Activated naive CD4-positive, alpha-beta T cell treated with anti-CD3 and anti-CD28 coated beads, Interleukin-2, amount 10 ng/mL, durations not matched to agents 7 days and 5 days (primary cell): Measurements from ENCODE around the gene SAMD14.
A peak's percentile ranks its signal among the peaks of the same experiment; 100 is the strongest.

Experiments used
- CTCF ChIA-PET: fragments of 350-600 bp; sonication (Branson Sonifier 250); formaldehyde crosslinking; loops from one replicate; lab custom pipeline; 2021; ENCODE audit warnings: antibody characterized with exemption; lab: Charles Lee
- DNase-seq: peaks from one replicate; pipeline ENCODE4 v3.0.0-alpha.2; 2020
- H3K27ac Mint-ChIP-seq: one replicate; pipeline ENCODE4 v1.8.0; 2021; ENCODE audit warnings: mild to moderate bottlenecking, moderate library complexity, mixed read lengths
- H3K27me3 Mint-ChIP-seq: one replicate; pipeline ENCODE4 v1.8.0; 2021; ENCODE audit warnings: mild to moderate bottlenecking, mixed read lengths
- H3K36me3 Mint-ChIP-seq: one replicate; pipeline ENCODE4 v1.8.0; 2021; ENCODE audit warnings: mixed read lengths
- H3K4me1 Mint-ChIP-seq: one replicate; pipeline ENCODE4 v1.8.0; 2021; ENCODE audit warnings: mixed read lengths
- H3K4me3 Mint-ChIP-seq: one replicate; pipeline ENCODE4 v1.8.0; 2021; ENCODE audit warnings: mild to moderate bottlenecking, moderate library complexity, mixed read lengths
- H3K9me3 Mint-ChIP-seq: one replicate; pipeline ENCODE4 v1.8.0; 2021; ENCODE audit warnings: mixed read lengths

The SAMD14 gene

GRCh38 chr17:50149091-50149416, 19.1 kb upstream of the SAMD14 start:
- DNase-seq = no peak
- no peaks in the 10 kb centered on the region for H3K9me3 Mint-ChIP-seq
- peaks cover 33% of the 10 kb centered on the region for H3K36me3 Mint-ChIP-seq
- CTCF ChIA-PET = interaction anchor here (1.9 to 5.9 kb wide), 2 partner anchors 9 to 12 kb away, joined by 16 to 55 read pairs; no protein-coding TSS in a partner anchor
- H3K27me3 Mint-ChIP-seq = peaks cover 8% of the 10 kb centered on the region
- peaks cover 59% of the 10 kb centered on the region for H3K4me1 Mint-ChIP-seq
- H3K4me3 Mint-ChIP-seq = peak overlapping the region; percentile 94
- H3K27ac Mint-ChIP-seq = peak overlapping the region; percentile 72

GRCh38 chr17:50148226-50149090, 18.5 kb upstream of the SAMD14 start:
- CTCF ChIA-PET = interaction anchor here (1.1 to 5.9 kb wide), 4 partner anchors 8 to 21 kb away, joined by 3 to 55 read pairs (median 6); no protein-coding TSS in a partner anchor
- peaks cover 60% of the 10 kb centered on the region for H3K4me1 Mint-ChIP-seq
- peak overlapping the region; percentile 85 for H3K27ac Mint-ChIP-seq
- peaks cover 38% of the 10 kb centered on the region for H3K36me3 Mint-ChIP-seq
- DNase-seq = peak; percentile 73
- H3K4me3 Mint-ChIP-seq = peak overlapping the region; percentile 94
- H3K9me3 Mint-ChIP-seq = no peaks in the 10 kb centered on the region
- peaks cover 8% of the 10 kb centered on the region for H3K27me3 Mint-ChIP-seq

DNA sequence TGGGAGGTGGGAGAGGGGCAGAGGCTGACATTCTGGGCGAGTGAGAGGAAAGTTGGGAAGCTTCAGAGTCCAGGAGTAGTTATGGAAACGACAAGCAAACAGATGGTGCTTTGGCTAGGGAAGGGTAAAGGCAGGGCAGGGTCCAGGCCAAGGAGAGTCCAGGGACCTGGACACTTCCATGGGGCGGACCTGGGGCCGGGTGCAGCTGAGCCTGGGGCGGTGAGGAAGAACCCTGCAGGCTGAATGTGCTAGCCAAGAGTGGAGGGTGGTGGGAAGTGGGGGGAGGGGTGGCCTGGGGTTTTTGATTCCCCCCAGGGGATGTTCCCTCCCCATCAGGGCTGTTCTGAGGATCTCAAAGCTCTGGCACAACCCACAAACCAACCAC, 17.9 kb upstream of the SAMD14 start:
- CTCF ChIA-PET = interaction anchor here (1.1 to 5.9 kb wide), 4 partner anchors 8 to 22 kb away, joined by 3 to 55 read pairs (median 6); no protein-coding TSS in a partner anchor
- Mint-ChIP-seq H3K4me3 (peak overlapping the region; percentile 94), H3K27me3 (peaks cover 8% of the 10 kb centered on the region), H3K36me3 (peaks cover 42% of the 10 kb centered on the region), H3K9me3 (no peaks in the 10 kb centered on the region), H3K27ac (peak overlapping the region; percentile 85), H3K4me1 (peaks cover 65% of the 10 kb centered on the region)
- DNase-seq = no peak

DNA sequence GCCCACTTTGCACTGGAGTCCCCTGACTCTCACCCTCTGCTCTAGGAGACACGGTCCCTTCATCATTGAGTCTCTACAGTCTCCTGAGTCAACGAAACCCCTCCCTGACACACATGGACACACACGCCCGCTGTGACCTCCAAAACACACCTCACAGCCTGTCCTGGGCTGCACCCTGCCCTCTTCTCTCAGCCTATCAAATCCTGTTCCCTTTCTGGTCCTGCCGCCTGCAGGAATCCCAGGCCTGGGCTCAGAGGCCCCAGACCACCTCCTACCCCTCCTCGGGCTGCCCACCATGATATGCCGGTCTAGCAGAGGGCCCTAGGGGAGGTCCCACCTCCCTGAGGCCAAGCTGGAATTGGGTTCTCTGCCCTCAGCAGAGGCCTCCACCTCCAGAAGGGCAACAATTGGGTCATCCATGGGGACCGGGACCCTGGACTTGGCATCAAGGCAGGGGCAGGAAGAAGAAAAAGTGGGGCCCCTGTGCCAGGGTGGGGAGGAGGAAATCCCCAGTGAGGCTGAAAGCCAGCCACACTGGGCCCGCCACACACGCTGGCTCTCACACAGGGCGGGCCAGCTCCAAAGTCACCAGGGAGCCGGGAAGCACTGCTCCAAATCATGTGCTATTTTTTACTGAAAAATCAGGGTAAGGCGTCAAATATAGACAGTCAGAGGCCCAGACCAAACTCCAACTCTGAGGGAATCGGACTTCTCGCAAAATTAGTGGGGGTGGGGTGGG, 17.1 kb upstream of the SAMD14 start:
- H3K4me3 Mint-ChIP-seq = peak overlapping the region; percentile 94
- CTCF ChIA-PET = interaction anchor here (1.7 kb wide), 1 partner anchor 8 kb away, joined by 6 read pairs; no protein-coding TSS in a partner anchor
- peak overlapping the region; percentile 85 for H3K27ac Mint-ChIP-seq
- no peaks in the 10 kb centered on the region for H3K9me3 Mint-ChIP-seq
- H3K36me3 Mint-ChIP-seq = peaks cover 50% of the 10 kb centered on the region
- peaks cover 7% of the 10 kb centered on the region for H3K27me3 Mint-ChIP-seq
- peaks cover 65% of the 10 kb centered on the region for H3K4me1 Mint-ChIP-seq
- DNase-seq = no peak

- Mint-ChIP-seq H3K27ac (peak overlapping the region; percentile 85), H3K36me3 (peaks cover 57% of the 10 kb centered on the region), H3K27me3 (no peaks in the 10 kb centered on the region), H3K4me1 (peaks cover 66% of the 10 kb centered on the region), H3K4me3 (peak overlapping the region; percentile 94), H3K9me3 (no peaks in the 10 kb centered on the region)
- no peak for DNase-seq
- CTCF ChIA-PET = interaction anchor here (0.8 to 1.8 kb wide), 4 partner anchors 8 to 32 kb away, joined by 3 to 8 read pairs (median 4); no protein-coding TSS in a partner anchor
These were observed 16.4 kb upstream of the SAMD14 start for GRCh38 chr17:50146230-50146926.

DNA sequence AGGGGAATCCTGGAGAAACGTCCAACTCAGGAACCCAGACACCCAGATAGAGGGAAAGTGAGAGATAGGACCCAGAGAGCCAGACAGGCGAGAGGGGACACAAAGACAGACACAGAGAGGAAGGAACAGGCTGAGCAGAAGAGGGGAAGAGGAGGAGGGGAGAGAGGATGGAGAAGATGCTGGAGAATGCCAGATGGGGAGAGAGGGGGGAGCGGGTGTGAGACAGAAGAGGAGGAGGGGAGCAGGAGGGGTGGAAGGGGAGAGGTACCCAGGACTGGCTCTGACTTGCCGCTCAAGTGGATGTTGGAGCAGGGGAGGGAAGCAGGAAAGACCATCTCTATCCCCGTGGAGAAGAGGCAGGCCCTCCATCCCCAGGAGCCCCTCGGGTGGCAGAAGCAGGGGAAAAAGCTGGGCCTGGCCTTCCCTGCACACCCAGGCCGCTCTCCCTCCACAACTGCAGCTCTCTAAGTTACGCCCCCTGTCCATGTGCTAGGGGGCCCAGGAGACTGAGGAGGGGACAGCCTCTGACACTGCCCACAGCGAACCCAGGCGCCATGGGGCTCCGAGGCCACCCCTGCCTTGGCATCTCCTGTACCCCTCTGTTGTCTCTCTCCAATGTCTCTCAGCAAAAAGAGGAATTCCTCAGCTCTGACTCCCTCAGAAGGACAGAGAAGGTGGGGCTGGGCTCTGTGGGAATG, 15.7 kb upstream of the SAMD14 start:
- H3K27me3 Mint-ChIP-seq = no peaks in the 10 kb centered on the region
- no peak for DNase-seq
- H3K36me3 Mint-ChIP-seq = peaks cover 64% of the 10 kb centered on the region
- CTCF ChIA-PET = interaction anchor here (0.8 to 1.8 kb wide), 5 partner anchors 9 to 32 kb away, joined by 3 to 8 read pairs (median 4); no protein-coding TSS in a partner anchor
- peaks cover 73% of the 10 kb centered on the region for H3K4me1 Mint-ChIP-seq
- H3K27ac Mint-ChIP-seq = peak overlapping the region; percentile 61
- H3K9me3 Mint-ChIP-seq = no peaks in the 10 kb centered on the region
- H3K4me3 Mint-ChIP-seq = peak overlapping the region; percentile 41

DNA sequence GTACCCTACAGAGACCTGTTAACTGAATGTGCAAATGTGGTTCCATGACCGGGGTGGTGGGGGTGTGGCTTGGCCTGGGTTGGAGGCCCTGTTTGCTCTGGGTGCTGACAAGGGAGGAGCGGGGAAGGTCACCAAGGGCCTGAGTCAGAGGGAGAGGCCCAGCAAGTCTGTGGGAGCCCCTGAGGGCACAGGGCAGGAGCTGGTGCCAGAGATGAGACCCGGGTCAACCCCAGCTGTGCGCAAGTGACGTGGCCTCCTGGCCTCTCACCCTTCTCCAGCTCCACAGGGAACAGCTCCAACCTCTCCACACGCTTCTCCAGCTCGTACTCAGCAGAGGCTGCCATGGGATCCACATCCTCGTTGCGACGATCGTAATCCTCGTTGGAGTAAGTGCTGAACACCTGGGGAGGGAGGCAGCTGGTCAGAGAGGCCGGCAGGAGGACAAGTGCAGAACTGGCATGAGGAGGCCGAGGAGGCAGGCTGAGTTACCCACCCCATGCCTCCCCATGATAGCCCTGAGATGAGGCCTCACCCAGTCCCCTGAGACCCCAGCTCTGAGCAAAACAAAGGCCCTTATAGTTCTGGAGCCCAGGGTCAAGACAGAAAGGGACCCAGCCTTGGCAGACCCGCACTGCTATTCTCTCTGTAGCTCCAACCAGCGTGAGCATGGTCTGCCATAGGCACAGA, 15.0 kb upstream of the SAMD14 start:
- DNase-seq = no peak
- H3K27me3 Mint-ChIP-seq = no peaks in the 10 kb centered on the region
- CTCF ChIA-PET = interaction anchor here (1.1 to 1.8 kb wide), 3 partner anchors 9 to 33 kb away, joined by 4 to 8 read pairs (median 5); no protein-coding TSS in a partner anchor
- H3K4me3 Mint-ChIP-seq = peak overlapping the region; percentile 41
- H3K9me3 Mint-ChIP-seq = no peaks in the 10 kb centered on the region
- peaks cover 80% of the 10 kb centered on the region for H3K4me1 Mint-ChIP-seq
- peaks cover 71% of the 10 kb centered on the region for H3K36me3 Mint-ChIP-seq
- peak overlapping the region; percentile 61 for H3K27ac Mint-ChIP-seq

- Mint-ChIP-seq H3K9me3 (no peaks in the 10 kb centered on the region), H3K27me3 (no peaks in the 10 kb centered on the region), H3K4me3 (peak overlapping the region; percentile 24), H3K4me1 (peaks cover 86% of the 10 kb centered on the region), H3K36me3 (peaks cover 77% of the 10 kb centered on the region), H3K27ac (peak overlapping the region; percentile 56)
- CTCF ChIA-PET = interaction anchor here (1.2 to 1.8 kb wide), 3 partner anchors 10 to 27 kb away, joined by 4 to 8 read pairs (median 8); no protein-coding TSS in a partner anchor
- no peak for DNase-seq
These were observed 14.4 kb upstream of the SAMD14 start for GRCh38 chr17:50144355-50144754.

- Mint-ChIP-seq H3K36me3 (peaks cover 81% of the 10 kb centered on the region), H3K4me3 (no peak overlapping the region), H3K4me1 (peaks cover 92% of the 10 kb centered on the region), H3K9me3 (no peaks in the 10 kb centered on the region), H3K27ac (peak overlapping the region; percentile 64), H3K27me3 (no peaks in the 10 kb centered on the region)
- DNase-seq = no peak
- CTCF ChIA-PET = interaction anchor here (0.8 to 1.5 kb wide), 4 partner anchors 18 to 49 kb away, joined by 3 to 8 read pairs (median 5); no protein-coding TSS in a partner anchor
These were observed 13.7 kb upstream of the SAMD14 start for GRCh38 chr17:50143461-50144176.

- CTCF ChIA-PET = interaction anchor here (1.9 to 4.1 kb wide), 5 partner anchors 8 to 48 kb away, joined by 7 to 26 read pairs (median 16); partner anchors contain the start of gene PPP1R9B
These were observed 11.8 kb upstream of the SAMD14 start for GRCh38 chr17:50141745-50142110.

GRCh38 chr17:50141026-50141744, 11.2 kb upstream of the SAMD14 start:
- peak overlapping the region; percentile 70 for H3K4me3 Mint-ChIP-seq
- peaks cover 84% of the 10 kb centered on the region for H3K4me1 Mint-ChIP-seq
- CTCF ChIA-PET = interaction anchor here (1.0 to 4.1 kb wide), 10 partner anchors 9 to 47 kb away, joined by 4 to 36 read pairs (median 14); partner anchors contain the start of gene PPP1R9B
- peaks cover 87% of the 10 kb centered on the region for H3K36me3 Mint-ChIP-seq
- no peaks in the 10 kb centered on the region for H3K27me3 Mint-ChIP-seq
- DNase-seq = no peak
- no peaks in the 10 kb centered on the region for H3K9me3 Mint-ChIP-seq
- H3K27ac Mint-ChIP-seq = peak overlapping the region; percentile 93

More at GRCh38 chr17:50141745-50142110, 11.8 kb upstream of the SAMD14 start:
- DNase-seq = no peak
- Mint-ChIP-seq H3K36me3 (peaks cover 86% of the 10 kb centered on the region), H3K4me1 (peaks cover 89% of the 10 kb centered on the region), H3K4me3 (peak overlapping the region; percentile 52), H3K27me3 (no peaks in the 10 kb centered on the region), H3K27ac (peak overlapping the region; percentile 93), H3K9me3 (no peaks in the 10 kb centered on the region)
